GM21381 (cell line): Measurements from ENCODE around the gene CLDN8.

ENCODE experiments used
- ATAC-seq: cut with Tn5 transposase; IDR thresholded peaks from one replicate; pipeline ENCODE4 v1.9.1; 2021; ENCODE audit warnings: mild to moderate bottlenecking, moderate library complexity; ENCODE audit not compliant: unreplicated experiment

The CLDN8 gene

DNA sequence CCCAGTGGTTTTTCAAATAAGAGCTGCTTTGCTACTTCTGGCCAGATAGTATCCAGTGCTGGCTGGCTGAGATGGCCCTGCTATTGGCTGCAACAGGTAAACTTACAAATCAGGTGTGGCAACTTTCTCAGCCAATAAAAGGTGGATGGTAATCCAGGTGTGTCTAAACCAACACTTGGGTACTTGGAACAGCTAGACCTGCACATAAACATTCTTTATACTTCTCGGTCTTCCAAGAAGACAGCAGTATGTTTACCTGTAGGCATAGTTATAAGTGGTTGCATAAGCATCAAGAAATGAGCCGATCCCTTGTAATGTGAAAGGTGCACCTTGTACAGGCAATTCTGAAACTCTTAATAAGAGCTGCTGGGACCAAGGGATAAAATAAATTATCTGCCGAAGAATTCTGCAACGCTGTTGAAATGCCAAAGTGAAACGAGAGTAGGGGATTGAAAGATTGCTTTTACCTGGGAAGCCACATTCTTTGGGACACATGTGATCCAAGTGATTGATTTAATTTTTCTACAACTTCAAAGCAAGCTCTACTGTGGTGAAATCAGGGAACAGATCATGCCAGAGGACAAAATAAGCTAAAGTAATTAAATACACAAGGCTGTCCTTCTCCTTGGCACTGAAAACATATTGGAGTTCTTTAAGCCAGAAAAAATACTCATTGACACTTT lies at the start of gene CLDN8:
CLDN8 (minus strand) TSS at position 57 of the 683 bp plus-strand sequence. CDS start 172 bp downstream, outside the sequence.
- no peak for ATAC-seq

DNA sequence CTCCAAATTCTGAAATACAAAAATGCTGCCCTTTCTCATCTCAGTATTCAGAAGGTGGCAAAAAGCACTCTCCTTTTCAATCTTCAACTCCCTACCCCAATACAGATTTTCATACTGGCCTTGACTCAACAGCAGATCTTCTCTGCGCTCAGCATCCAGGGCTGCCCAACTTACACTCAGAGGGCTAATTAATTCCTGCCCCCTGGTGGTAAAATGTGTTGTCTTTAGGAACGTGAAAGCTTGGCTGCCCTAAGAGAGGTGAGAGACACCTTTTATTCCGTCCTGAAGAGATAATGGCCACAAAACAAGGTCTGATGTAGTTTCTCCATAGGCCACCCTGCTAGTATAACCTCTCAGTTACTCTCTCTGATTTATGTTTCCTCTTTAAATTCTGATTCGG lies 41.9 kb upstream of the CLDN8 start:
- no peak for ATAC-seq

DNA sequence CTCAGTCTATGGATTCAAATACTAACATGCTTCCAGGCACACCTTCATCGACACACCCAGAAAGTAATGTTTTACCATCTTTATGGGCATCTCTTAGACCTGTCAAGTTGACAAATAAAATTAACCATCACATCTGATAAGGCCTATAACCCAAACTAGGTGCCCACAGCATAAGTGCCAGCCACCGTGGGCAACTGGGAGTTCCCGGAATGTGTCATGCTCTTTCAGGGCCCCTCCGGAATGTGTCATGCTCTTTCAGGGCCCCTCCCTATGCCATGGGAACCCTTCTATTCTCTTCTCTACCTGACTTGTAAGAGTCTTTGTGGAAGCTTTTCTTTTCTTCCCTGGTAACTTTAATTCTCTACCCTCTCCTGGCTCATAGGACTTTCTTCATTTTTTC lies 40.2 kb upstream of the CLDN8 start:
- ATAC-seq: no peak

DNA sequence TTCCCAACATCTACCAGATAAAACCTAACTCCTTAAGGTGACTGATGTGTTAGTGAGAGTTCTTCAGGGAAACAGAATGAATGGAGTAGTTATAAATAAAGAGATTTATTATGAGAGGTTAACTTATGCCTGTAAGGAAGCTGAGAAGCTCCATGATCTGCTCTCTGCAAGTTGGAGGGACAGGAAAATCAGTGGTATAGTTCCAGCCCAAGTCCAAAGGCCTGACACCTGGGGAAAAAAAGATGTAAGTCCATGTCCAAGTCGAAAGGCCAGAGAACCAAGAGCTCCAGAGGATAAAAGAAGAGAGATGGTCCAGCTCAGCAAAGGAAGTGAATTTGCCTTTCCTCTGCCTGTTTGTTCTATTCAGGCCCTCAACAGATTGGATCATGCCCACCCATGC lies 39.8 kb upstream of the CLDN8 start:
- ATAC-seq: no peak

DNA sequence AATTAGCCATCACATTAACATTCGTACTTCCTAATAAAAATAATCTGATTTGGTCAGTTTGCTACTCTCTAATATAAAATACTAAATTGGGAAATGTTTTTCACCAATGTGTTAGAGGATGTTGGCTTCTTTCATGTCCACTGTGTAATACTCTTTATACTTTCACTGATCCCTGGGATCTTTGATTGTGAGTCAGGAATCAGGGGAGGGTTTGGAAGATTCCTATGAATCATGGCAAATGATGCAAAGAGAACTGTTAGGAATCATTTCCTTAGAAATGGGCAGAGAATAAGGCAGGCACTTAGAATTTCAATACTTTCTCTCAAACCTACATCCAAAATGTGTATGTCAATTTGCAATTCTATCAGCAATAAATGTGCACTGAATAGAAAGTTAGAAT lies 35.9 kb upstream of the CLDN8 start:
- ATAC-seq: no peak

DNA sequence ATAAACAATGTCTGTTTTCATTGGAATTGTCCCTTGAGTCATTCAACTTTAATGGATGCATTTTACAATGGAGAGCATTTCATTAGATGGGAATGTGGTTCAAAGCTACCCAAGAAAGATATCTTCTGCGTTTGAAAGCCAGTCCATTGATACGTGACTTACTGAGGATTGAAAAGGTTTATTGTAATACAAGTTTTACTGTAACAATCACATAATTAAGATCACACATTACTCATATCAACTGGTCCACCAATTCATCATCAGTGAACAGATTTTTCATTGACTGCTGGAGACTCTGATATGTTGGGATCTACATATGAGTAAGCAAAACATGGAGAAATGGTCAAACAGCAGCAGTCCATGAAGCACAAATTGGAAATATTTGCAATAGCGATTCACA lies 34.0 kb upstream of the CLDN8 start:
- no peak for ATAC-seq

DNA sequence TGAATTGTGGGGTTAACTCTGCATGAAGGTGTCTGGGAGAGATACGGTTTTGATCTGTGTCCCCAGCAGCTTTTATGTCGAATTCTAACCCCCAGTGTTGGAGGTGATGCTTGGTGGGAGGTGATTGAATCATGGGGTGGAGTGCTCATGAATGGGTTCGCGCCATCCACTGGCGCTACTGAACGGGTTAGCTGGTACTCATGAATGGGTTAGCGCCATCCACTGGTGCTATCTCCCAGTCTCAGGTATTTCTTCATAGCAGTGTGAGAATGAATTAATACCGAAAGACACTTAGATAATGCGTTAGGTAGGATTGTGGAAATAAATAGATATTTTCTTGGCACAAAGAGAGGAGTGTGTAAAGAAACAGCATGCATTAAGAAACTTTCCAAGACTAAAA lies 32.9 kb upstream of the CLDN8 start:
- ATAC-seq: no peak

DNA sequence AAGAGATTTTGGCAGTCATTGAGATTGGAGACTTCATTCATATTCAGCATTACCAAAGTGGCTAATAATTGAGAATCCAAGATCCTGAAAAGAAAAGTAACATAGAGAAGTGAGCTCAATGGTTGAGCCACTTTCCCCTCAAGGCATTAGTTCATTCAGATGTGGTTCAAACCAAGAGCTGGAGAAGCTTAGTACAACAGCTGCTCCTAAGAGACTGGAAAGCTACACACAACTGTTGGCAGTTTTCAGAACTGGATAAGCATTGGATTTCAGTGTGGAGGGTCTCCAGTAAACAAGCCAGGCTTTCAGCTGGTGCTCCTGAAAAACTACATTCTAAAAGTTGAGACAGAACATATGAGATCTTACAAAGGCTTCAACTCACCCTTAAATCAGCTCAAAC lies 29.2 kb upstream of the CLDN8 start:
- ATAC-seq: no peak

DNA sequence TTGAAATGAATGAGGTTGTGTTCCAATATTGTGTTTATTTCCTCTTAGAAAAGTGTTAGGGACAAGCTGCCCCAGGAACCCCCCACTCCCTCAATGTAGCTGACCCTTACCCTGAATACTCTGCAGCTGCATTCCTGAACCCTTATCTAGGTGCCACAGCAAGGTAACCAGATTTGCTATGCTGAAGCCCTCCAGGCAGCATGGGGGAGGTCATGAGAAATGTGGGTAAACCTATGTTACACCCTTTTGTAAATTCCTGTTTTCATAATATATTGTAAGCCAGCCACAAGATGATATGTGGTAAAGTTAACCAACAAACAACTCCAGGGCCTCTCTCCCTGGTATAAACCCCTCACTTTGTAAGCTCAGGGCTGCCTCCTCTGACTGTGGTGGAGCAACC lies 27.8 kb upstream of the CLDN8 start:
- no peak for ATAC-seq

DNA sequence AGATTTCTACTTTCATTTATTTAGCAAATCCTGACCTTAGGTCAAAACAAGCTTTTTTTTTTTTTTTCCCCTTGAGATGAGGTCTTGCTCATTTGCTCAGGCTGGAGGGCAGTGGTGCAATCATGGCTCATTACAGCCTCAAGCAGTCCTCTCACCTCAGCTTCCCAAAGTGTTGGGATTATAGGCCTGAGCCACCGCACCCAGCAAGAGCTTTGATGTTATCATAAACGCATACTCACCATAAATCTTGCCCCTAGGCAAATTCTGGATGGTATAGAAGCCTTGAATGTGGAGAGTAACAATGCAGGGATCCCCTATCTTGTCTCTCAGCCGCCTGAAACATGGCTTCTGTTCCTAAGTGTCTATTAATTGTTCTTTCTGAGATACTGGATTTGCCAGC lies 24.8 kb upstream of the CLDN8 start:
- ATAC-seq: no peak

DNA sequence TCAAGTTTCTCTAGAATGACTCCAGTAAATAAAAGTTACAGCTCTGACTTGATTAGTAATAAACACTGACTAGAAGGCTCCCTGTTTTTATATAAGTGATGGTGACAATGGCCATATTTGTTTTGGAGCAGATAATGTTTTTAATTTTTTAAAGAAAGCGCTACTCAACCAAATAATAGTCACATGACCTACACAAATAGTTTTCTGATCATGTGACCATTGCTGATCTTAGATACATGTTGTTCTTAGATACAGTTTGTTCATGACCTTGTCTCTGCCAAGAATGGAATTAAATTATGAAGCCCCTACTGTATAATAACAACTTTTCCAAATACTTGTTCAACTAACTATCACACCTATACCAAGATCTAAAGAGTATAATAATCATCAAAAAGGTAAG lies 22.3 kb upstream of the CLDN8 start:
- no peak for ATAC-seq

DNA sequence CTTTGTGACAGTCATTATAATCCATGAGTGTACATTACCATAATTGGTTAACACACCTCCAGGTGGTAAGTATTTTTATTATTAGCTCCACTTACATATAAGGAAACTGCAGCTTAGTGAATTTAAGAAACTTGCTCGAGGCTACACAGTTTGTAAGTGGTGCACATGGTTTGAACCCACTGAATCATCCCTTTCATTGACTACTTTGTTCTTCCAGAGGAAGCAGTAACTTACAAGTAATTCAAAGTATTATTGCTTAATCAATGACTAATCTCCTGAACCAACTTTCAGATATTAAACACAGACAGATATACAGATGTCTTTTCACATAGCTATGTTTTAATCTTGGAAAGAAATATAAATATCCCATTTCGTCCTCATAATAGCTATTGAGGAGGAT lies 18.7 kb upstream of the CLDN8 start:
- ATAC-seq: no peak

DNA sequence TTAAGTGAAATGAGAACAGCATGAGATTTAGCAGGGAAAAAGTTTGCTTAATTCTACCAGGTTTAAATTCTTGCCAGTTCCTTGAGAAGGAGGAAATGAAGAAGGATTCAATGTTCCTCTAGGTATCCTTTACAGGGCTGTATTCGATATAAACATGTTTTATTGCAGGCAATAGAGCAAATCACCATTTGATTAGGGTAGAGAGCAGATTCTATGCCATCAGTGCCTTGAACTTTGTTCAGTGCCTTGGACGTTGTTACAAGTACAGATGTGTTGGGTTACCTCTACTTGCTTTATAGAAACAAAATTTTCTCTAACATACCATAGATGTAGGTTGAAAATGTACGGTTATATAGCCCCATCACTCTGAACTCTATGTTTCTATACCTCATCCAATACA lies 18.2 kb upstream of the CLDN8 start:
- no peak for ATAC-seq

DNA sequence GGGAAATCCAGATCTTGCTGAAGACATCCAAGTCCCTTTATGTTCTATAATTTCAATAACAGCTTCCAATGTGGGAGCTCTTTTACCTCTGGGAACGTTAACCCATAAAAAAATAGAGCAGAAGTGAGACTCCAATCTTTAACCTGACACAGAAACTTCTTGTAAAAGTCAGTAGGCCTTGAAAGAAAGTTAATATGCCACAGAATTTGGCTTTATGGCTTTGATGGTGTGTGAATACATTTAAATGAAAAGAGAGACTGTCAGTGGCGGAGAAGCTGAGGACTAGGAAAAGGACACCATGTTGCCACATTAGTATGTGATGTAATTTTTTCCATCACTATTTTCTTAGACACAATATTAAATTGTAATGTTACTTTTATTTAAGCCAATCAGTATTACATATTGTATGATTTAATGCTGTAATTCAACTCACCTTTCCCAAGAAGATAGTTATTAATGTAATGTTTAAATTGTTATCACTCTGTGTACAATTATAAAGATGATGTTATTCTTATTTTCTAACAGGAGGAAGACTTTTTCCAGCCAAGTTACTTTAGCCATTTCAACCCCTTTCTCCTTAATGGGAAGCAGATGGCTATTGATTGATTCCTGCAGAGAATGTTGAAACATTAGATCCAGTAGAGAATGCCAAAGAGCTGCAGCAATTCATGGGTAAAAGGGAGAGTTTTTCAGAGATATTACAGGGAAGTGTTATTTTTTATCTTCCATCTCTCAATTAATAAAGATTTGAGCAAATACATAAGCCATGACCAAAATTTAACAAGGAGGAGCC lies 17.5 kb upstream of the CLDN8 start:
- no peak for ATAC-seq

DNA sequence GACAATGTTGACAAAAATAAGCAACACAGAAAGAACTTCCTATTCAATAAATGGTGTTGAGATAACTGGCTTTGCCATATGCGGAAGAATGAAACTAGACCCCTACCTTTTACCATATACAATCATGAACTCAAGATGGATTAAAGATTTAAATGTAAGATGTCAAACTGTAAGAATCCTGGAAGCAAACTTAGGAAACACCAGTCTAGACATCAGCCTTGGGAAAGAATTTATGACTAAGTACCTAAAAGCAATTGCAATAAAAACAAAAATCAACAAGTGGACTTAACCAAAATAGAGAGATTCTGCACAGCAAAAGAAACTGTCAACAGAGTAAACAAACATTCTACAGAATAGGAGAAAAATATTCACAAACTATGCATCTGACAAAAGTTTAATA lies 16.1 kb upstream of the CLDN8 start:
- no peak for ATAC-seq

DNA sequence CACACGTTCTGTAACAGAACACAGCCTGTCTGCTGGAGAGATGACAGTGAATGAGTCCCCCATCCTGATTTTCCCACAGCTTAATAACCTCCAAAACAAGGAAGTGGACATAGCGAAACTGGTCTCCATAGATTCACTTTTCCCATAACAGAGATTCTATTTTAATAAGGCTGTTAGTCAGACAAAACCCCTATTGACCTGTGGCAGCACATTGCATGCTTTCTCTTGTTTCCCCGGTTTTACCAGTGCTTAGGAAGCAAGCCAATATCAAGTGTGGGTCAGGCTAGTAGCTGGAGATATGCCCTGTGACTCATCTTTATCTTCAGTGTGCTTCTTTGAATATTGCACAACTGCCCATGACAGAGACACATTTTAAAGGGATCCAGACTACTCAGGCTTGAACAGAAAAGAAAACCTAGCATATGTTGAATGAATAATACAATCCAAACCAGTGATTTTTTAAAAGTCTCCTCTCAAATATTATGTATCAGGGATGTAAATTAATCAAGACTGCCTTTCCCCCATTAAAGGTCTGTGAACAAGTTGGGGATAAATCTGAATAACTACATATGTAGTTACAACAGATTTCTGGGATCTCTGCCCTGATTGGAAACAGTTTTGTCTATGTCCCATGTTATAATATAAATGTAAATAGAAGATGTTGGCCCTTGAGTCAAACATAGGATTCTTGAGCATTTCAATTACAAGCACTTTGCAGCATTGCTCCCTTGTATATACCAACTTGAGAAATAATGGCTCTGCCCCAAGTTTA lies 11.9 kb upstream of the CLDN8 start:
- no peak for ATAC-seq

DNA sequence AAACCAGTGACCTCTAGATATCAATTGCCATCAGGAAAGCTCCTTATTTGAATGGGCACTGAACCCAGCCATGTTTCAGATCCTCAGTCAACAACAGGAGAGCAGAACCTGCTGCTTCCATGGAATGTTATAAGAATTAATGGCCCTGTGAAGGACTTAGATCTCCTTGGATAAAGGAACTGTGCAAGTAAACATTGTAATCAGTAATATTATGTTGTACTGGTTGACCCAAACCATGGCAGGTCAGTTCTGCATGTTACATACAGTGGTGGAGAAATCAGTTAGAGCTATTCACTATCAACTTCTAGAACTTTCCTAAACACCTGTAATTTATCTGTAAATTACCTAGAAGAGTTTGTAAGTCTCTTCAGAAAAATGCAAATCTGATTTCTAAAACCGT lies 11.2 kb upstream of the CLDN8 start:
- ATAC-seq: no peak

DNA sequence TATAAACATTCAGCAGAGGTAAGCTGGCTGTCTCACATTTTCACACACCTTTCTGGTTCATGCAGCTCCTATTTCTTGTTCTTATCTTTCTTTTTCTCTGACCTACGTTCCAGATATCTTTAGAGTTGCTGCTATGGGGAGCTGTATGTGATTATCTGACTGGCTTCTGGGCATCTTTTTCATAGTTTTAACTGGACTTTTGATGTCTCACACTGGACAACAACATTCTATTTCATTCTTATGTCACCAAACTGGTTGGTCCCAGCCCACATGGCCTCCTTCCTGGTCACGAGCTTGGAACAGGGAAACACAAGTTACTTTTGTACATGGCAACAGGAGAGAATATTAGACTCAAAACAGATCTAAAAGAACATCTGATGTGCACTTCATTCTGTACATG lies 7.7 kb upstream of the CLDN8 start:
- ATAC-seq: no peak

DNA sequence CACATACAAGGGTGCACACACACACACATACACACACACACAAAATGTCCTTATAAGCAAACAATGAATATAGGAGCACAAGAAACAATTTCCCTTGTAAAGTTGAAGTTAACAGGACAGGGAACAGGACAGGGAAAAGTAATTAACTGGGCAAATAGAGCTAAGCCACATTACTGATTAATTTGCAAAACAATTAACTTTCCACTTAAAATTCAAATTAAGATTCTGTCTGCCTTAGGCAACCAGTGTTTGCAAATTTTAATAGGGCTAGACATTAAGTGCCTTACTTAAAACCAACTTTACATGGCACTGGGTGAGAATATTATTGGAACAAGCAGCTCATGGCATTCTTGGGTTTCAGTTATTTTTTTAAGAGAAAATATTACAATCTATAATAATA lies 6.8 kb upstream of the CLDN8 start:
- no peak for ATAC-seq

DNA sequence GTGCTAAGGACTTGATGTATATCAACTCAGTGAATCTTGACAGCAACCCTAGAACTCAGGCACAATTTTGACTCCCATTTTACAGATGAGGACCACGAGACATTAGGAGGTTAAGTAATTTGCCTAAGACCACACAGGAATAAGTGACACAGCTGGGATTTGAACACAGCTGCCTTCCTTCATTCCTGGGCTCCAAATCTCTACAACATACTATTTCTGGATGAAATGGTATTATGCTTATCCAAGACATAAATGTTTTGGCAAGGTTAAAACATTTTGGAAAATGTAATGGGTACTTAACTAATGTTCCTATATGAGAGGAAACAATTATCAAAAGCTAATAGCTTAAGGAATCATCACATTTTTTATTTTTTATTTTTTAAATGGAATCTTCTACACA lies 4.8 kb downstream of the CLDN8 start:
- ATAC-seq: no peak

DNA sequence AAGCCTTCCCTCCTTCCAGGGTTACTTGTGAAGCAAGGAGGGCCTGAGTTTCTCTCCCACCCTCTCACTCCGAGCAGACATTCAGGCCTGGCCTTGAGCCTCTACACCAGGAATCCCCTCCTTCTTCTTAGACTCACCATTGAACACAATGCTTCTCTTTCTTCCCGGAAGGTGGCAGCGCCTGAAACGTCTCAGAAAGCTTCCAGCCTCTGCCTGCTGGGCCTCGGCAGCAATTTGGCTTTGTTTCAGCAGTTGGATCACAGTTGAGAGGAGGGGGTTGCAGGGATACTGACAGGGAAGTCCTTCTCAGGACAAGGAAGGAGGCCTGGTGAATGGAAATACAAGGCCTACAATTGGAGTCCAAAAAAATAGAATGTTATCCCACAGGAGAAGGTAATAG lies 6.3 kb downstream of the CLDN8 start:
- no peak for ATAC-seq

DNA sequence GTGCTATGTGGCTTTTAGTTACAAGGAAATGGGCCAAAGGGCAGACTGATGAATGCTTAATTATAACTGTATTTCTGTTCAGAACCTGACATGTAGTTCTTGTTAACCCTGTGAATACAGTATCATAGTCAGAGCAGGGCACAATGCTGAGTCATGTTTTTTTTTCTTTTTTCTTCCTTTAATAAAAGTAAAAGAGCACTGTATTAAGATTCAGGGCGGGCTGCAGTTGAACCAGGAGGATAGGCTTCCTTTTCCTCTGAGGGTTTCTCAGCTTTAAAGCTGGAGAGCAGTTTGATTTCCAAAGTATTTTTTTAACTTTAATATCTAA lies 8.7 kb downstream of the CLDN8 start:
- ATAC-seq: no peak
